ENCODE measurements around the gene LRRC38. TPM values are rescaled to one million over a fixed set of nuclear protein-coding genes. Genes with fewer than 3 reads are reported as not detected.

LRRC38 gene
- total and polyA plus RNA-seq, 10 of the 15 experiments (the other 5 are each of a cell fraction or from before 2014, with no cell fraction given): not detected

DNA sequence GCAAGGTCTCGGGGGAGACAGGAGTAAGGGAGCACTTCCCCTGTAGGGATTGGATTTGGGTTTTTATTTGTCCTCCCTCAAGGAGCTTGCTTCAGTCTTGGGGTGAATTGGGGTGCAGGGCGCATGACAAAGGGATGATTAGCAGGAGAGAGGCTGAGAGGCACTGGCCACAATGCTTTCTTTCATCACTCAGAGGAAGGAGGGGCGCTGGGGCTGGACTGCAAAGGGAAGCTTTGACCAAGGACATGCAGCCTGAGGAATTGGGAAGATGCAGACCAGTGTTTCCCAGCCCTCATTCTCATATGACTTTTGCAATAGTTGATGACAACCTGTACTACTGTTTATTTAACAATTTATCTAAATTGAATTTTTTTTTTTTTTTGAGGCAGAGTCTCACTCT lies 35.7 kb upstream of the LRRC38 start (continued):
- TF ChIP-seq, protein P1, sequence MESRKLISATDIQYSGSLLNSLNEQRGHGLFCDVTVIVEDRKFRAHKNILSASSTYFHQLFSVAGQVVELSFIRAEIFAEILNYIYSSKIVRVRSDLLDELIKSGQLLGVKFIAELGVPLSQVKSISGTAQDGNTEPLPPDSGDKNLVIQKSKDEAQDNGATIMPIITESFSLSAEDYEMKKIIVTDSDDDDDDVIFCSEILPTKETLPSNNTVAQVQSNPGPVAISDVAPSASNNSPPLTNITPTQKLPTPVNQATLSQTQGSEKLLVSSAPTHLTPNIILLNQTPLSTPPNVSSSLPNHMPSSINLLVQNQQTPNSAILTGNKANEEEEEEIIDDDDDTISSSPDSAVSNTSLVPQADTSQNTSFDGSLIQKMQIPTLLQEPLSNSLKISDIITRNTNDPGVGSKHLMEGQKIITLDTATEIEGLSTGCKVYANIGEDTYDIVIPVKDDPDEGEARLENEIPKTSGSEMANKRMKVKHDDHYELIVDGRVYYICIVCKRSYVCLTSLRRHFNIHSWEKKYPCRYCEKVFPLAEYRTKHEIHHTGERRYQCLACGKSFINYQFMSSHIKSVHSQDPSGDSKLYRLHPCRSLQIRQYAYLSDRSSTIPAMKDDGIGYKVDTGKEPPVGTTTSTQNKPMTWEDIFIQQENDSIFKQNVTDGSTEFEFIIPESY (IDR thresholded peaks at IDR 0.05): no peak
- TF ChIP-seq, protein P2, sequence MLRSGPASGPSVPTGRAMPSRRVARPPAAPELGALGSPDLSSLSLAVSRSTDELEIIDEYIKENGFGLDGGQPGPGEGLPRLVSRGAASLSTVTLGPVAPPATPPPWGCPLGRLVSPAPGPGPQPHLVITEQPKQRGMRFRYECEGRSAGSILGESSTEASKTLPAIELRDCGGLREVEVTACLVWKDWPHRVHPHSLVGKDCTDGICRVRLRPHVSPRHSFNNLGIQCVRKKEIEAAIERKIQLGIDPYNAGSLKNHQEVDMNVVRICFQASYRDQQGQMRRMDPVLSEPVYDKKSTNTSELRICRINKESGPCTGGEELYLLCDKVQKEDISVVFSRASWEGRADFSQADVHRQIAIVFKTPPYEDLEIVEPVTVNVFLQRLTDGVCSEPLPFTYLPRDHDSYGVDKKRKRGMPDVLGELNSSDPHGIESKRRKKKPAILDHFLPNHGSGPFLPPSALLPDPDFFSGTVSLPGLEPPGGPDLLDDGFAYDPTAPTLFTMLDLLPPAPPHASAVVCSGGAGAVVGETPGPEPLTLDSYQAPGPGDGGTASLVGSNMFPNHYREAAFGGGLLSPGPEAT (IDR thresholded peaks at IDR 0.05; ENCODE audit: low read depth): no peak
- TF ChIP-seq SP1 (IDR thresholded peaks at IDR 0.05; ENCODE audit: low read depth, low read length): no peak
- TF ChIP-seq RUNX3 (IDR thresholded peaks at IDR 0.05; ENCODE audit: low read length): no peak
- TF ChIP-seq POLR2AphosphoS5 (IDR thresholded peaks at IDR 0.05; ENCODE audit: low read length): no peak
- TF ChIP-seq EZH2 (IDR thresholded peaks at IDR 0.05; ENCODE audit: borderline replicate concordance, control insufficient read depth, low read depth, low read length): no peak
- TF ChIP-seq GABPA (IDR thresholded peaks at IDR 0.05; ENCODE audit: low read depth): no peak
- TF ChIP-seq, protein P3, sequence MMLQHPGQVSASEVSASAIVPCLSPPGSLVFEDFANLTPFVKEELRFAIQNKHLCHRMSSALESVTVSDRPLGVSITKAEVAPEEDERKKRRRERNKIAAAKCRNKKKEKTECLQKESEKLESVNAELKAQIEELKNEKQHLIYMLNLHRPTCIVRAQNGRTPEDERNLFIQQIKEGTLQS (IDR thresholded peaks at IDR 0.05; ENCODE audit: borderline replicate concordance, extremely low read depth, low read depth, low read length): no peak
- TF ChIP-seq SMAD1 (IDR thresholded peaks at IDR 0.05; ENCODE audit: low read depth, partially characterized antibody): no peak
- TF ChIP-seq CEBPB (IDR thresholded peaks at IDR 0.05; ENCODE audit: borderline replicate concordance in 1 of 2, low read depth in 2 of 2, low read length in 2 of 2): no peak

Measured in GM12878 (cell line).